Panc1 (cell line): ENCODE measurements around the gene PLCB4.

Experiments
- POLR2AphosphoS5 ChIP-seq: IDR thresholded peaks from 2 replicates; pipeline ENCODE4 v1.6.1; 2012; ENCODE audit warnings: mild to moderate bottlenecking, low read depth, low read length, moderate library complexity
- SIN3A ChIP-seq: IDR thresholded peaks from 2 replicates; pipeline ENCODE4 v1.6.1; 2012; ENCODE audit warnings: low read depth, mild to moderate bottlenecking, low read length, moderate library complexity, borderline replicate concordance; ENCODE audit not compliant: insufficient read depth
- TCF7L2 ChIP-seq: IDR thresholded peaks from 2 replicates; pipeline ENCODE4 v1.6.1; 2011; ENCODE audit warnings: mild to moderate bottlenecking, low read depth, low read length, inconsistent platforms
- TF ChIP-seq, protein P1 (sequence below): fragments of 450-650 bp; IDR thresholded peaks from 2 replicates; pipeline ENCODE4 v1.5.1; 2017; ENCODE audit warnings: mild to moderate bottlenecking
- TF ChIP-seq, protein P2 (sequence below), 2 experiments: IDR thresholded peaks; 2 replicates each; pipeline ENCODE4 v1.6.1; 2011 to 2012; ENCODE audit warnings: low read depth in 2 of 2, control low read depth in 1 of 2, low read length in 1 of 2, mild to moderate bottlenecking in 1 of 2, moderate library complexity in 1 of 2; ENCODE audit not compliant: insufficient read depth in 1 of 2

DNA sequence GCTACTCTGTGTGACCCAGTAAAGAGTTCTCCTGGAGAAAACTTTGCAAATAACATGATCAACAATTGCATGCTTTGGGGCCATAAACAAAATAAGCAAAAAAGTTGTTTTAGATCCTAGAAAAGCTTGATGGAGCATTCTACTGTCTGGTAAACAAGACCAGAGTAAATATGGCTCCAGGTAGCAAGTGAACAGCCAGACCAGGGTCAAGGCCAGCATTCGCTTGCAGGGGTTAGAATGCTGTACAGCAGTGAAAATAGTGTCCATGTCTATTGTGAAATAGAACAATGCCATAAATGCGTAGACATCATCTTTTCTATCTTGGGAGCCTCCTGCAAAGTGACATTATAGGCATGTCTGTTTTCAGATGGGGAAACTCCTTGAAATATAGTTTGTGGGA, 216.7 kb downstream of the PLCB4 start:
- TF ChIP-seq, protein P1, sequence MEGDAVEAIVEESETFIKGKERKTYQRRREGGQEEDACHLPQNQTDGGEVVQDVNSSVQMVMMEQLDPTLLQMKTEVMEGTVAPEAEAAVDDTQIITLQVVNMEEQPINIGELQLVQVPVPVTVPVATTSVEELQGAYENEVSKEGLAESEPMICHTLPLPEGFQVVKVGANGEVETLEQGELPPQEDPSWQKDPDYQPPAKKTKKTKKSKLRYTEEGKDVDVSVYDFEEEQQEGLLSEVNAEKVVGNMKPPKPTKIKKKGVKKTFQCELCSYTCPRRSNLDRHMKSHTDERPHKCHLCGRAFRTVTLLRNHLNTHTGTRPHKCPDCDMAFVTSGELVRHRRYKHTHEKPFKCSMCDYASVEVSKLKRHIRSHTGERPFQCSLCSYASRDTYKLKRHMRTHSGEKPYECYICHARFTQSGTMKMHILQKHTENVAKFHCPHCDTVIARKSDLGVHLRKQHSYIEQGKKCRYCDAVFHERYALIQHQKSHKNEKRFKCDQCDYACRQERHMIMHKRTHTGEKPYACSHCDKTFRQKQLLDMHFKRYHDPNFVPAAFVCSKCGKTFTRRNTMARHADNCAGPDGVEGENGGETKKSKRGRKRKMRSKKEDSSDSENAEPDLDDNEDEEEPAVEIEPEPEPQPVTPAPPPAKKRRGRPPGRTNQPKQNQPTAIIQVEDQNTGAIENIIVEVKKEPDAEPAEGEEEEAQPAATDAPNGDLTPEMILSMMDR: no peak
- TF ChIP-seq, protein P2, sequence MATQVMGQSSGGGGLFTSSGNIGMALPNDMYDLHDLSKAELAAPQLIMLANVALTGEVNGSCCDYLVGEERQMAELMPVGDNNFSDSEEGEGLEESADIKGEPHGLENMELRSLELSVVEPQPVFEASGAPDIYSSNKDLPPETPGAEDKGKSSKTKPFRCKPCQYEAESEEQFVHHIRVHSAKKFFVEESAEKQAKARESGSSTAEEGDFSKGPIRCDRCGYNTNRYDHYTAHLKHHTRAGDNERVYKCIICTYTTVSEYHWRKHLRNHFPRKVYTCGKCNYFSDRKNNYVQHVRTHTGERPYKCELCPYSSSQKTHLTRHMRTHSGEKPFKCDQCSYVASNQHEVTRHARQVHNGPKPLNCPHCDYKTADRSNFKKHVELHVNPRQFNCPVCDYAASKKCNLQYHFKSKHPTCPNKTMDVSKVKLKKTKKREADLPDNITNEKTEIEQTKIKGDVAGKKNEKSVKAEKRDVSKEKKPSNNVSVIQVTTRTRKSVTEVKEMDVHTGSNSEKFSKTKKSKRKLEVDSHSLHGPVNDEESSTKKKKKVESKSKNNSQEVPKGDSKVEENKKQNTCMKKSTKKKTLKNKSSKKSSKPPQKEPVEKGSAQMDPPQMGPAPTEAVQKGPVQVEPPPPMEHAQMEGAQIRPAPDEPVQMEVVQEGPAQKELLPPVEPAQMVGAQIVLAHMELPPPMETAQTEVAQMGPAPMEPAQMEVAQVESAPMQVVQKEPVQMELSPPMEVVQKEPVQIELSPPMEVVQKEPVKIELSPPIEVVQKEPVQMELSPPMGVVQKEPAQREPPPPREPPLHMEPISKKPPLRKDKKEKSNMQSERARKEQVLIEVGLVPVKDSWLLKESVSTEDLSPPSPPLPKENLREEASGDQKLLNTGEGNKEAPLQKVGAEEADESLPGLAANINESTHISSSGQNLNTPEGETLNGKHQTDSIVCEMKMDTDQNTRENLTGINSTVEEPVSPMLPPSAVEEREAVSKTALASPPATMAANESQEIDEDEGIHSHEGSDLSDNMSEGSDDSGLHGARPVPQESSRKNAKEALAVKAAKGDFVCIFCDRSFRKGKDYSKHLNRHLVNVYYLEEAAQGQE (IDR thresholded peaks at IDR 0.05; ENCODE audit: insufficient read depth in 1 of 2, low read depth in 2 of 2, low read length in 1 of 2): no peak
- TF ChIP-seq POLR2AphosphoS5 (no peak), SIN3A (no peak), TCF7L2 (no peak)
